ENCODE results near the gene ABCB8. TPM values are rescaled to one million over a fixed set of nuclear protein-coding genes. Genes with fewer than 3 reads are reported as not detected.
A peak's percentile ranks its signal among the peaks of the same experiment; 100 is the strongest.

ABCB8 gene
- total and polyA plus RNA-seq, 9 of the 15 experiments (the other 6 are each of a cell fraction or from before 2014, with no cell fraction given): 7.6 to 106 (median 36.3) TPM

- TF ChIP-seq SMAD3 (CRISPR knock-in tag; conservative IDR thresholded peaks at IDR 0.05): no peak
- no peak; a peak in 3 of 4 replicates for TF ChIP-seq MAZ (CRISPR knock-in tag; conservative IDR thresholded peaks at IDR 0.05 in 1 of 2, IDR thresholded peaks at IDR 0.05 in 1 of 2)
- no peak for TF ChIP-seq ZNF449 (CRISPR knock-in tag; IDR thresholded peaks at IDR 0.05)
- TF ChIP-seq MTA2 (IDR thresholded peaks at IDR 0.05; ENCODE audit: low read depth): peak; percentile 17; the same call in 1 of the 2 replicates
- TF ChIP-seq, protein P1, sequence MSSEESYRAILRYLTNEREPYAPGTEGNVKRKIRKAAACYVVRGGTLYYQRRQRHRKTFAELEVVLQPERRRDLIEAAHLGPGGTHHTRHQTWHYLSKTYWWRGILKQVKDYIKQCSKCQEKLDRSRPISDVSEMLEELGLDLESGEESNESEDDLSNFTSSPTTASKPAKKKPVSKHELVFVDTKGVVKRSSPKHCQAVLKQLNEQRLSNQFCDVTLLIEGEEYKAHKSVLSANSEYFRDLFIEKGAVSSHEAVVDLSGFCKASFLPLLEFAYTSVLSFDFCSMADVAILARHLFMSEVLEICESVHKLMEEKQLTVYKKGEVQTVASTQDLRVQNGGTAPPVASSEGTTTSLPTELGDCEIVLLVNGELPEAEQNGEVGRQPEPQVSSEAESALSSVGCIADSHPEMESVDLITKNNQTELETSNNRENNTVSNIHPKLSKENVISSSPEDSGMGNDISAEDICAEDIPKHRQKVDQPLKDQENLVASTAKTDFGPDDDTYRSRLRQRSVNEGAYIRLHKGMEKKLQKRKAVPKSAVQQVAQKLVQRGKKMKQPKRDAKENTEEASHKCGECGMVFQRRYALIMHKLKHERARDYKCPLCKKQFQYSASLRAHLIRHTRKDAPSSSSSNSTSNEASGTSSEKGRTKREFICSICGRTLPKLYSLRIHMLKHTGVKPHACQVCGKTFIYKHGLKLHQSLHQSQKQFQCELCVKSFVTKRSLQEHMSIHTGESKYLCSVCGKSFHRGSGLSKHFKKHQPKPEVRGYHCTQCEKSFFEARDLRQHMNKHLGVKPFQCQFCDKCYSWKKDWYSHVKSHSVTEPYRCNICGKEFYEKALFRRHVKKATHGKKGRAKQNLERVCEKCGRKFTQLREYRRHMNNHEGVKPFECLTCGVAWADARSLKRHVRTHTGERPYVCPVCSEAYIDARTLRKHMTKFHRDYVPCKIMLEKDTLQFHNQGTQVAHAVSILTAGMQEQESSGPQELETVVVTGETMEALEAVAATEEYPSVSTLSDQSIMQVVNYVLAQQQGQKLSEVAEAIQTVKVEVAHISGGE (CRISPR knock-in tag; IDR thresholded peaks at IDR 0.05): no peak
- no peak for TF ChIP-seq ZNF347 (CRISPR knock-in tag; IDR thresholded peaks at IDR 0.05; ENCODE audit: low read depth)
- TF ChIP-seq, protein P2, sequence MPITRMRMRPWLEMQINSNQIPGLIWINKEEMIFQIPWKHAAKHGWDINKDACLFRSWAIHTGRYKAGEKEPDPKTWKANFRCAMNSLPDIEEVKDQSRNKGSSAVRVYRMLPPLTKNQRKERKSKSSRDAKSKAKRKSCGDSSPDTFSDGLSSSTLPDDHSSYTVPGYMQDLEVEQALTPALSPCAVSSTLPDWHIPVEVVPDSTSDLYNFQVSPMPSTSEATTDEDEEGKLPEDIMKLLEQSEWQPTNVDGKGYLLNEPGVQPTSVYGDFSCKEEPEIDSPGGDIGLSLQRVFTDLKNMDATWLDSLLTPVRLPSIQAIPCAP (CRISPR knock-in tag; IDR thresholded peaks at IDR 0.05; ENCODE audit: borderline replicate concordance): no peak
- TF ChIP-seq FOXJ3 (CRISPR knock-in tag; IDR thresholded peaks at IDR 0.05): no peak
These were observed 54.2 kb downstream of the ABCB8 start (continued) for GRCh38 chr7:151082141-151083070.

Data from K562 (cell line).